ENCODE data around the gene TAAR8. TPM values are rescaled to one million over a fixed set of nuclear protein-coding genes. Genes with fewer than 3 reads are reported as not detected.

Gene TAAR8
- total and polyA plus RNA-seq, 2 of the 13 experiments (the other 11 are each of a cell fraction or from before 2014, with no cell fraction given), result 0.07 TPM; not detected in 1

- TF ChIP-seq NFYC (CRISPR knock-in tag; IDR thresholded peaks at IDR 0.05) (peak; percentile 92), CREB1 (IDR thresholded peaks at IDR 0.05) (0 out of 2 replicates have a peak, but pooled peaks have one; percentile 35), CREB1 (CRISPR knock-in tag; IDR thresholded peaks at IDR 0.05) (no peak), ZNF770 (CRISPR knock-in tag; IDR thresholded peaks at IDR 0.05) (peak; percentile 49; the same call in 1 of the 2 replicates), MIER2 (CRISPR knock-in tag; IDR thresholded peaks at IDR 0.05) (peak; percentile 39; the same call in 1 of the 2 replicates), ZNF777 (CRISPR knock-in tag; IDR thresholded peaks at IDR 0.05) (peak; percentile 51), POLR2AphosphoS5 (IDR thresholded peaks at IDR 0.05; ENCODE audit: low read depth, low read length) (peak; percentile 88), SP5 (CRISPR knock-in tag; IDR thresholded peaks at IDR 0.05; ENCODE audit: borderline replicate concordance, low read depth) (peak; percentile 62), ZBTB14 (CRISPR knock-in tag; IDR thresholded peaks at IDR 0.05) (peak; percentile 80), KDM5B (CRISPR knock-in tag; IDR thresholded peaks at IDR 0.05; ENCODE audit: borderline replicate concordance) (peak; percentile 98), NFYB (CRISPR knock-in tag; IDR thresholded peaks at IDR 0.05) (peak; percentile 94), ZNF33A (CRISPR knock-in tag; IDR thresholded peaks at IDR 0.05; ENCODE audit: borderline replicate concordance) (peak; percentile 80; the same call in 1 of the 2 replicates), ZNF766 (CRISPR knock-in tag; IDR thresholded peaks at IDR 0.05; ENCODE audit: borderline replicate concordance) (peak; percentile 95; the same call in 1 of the 2 replicates), ZNF430 (CRISPR knock-in tag; IDR thresholded peaks at IDR 0.05) (peak; percentile 96), PHF8 (CRISPR knock-in tag; IDR thresholded peaks at IDR 0.05) (peak; percentile 92), THRA (CRISPR knock-in tag; IDR thresholded peaks at IDR 0.05; ENCODE audit: borderline replicate concordance) (peak; percentile 63; the same call in 1 of the 2 replicates), SIX4 (CRISPR knock-in tag; IDR thresholded peaks at IDR 0.05) (no peak)
- TF ChIP-seq, protein P1, sequence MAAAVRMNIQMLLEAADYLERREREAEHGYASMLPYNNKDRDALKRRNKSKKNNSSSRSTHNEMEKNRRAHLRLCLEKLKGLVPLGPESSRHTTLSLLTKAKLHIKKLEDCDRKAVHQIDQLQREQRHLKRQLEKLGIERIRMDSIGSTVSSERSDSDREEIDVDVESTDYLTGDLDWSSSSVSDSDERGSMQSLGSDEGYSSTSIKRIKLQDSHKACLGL (CRISPR knock-in tag; IDR thresholded peaks at IDR 0.05), result peak; percentile 94
- TF ChIP-seq, protein P2, sequence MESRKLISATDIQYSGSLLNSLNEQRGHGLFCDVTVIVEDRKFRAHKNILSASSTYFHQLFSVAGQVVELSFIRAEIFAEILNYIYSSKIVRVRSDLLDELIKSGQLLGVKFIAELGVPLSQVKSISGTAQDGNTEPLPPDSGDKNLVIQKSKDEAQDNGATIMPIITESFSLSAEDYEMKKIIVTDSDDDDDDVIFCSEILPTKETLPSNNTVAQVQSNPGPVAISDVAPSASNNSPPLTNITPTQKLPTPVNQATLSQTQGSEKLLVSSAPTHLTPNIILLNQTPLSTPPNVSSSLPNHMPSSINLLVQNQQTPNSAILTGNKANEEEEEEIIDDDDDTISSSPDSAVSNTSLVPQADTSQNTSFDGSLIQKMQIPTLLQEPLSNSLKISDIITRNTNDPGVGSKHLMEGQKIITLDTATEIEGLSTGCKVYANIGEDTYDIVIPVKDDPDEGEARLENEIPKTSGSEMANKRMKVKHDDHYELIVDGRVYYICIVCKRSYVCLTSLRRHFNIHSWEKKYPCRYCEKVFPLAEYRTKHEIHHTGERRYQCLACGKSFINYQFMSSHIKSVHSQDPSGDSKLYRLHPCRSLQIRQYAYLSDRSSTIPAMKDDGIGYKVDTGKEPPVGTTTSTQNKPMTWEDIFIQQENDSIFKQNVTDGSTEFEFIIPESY (CRISPR knock-in tag; IDR thresholded peaks at IDR 0.05), result peak; percentile 14; the same call in 1 of the 2 replicates
- TF ChIP-seq, protein P3, sequence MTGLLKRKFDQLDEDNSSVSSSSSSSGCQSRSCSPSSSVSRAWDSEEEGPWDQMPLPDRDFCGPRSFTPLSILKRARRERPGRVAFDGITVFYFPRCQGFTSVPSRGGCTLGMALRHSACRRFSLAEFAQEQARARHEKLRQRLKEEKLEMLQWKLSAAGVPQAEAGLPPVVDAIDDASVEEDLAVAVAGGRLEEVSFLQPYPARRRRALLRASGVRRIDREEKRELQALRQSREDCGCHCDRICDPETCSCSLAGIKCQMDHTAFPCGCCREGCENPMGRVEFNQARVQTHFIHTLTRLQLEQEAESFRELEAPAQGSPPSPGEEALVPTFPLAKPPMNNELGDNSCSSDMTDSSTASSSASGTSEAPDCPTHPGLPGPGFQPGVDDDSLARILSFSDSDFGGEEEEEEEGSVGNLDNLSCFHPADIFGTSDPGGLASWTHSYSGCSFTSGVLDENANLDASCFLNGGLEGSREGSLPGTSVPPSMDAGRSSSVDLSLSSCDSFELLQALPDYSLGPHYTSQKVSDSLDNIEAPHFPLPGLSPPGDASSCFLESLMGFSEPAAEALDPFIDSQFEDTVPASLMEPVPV (CRISPR knock-in tag; IDR thresholded peaks at IDR 0.05), result peak; percentile 95
Measured at GRCh38 chr6:132512638-132513632, 39.5 kb upstream of the TAAR8 start, which contains the start of gene STX7 (continued).

Measured in HepG2 (cell line).